ENCODE measurements around the gene SWT1.
"Not testable (repeated sequence)": the region's sequence is repeated elsewhere in the genome, so short reads cannot be mapped to it uniquely, and the experiment has no call there.

SWT1 gene

DNA sequence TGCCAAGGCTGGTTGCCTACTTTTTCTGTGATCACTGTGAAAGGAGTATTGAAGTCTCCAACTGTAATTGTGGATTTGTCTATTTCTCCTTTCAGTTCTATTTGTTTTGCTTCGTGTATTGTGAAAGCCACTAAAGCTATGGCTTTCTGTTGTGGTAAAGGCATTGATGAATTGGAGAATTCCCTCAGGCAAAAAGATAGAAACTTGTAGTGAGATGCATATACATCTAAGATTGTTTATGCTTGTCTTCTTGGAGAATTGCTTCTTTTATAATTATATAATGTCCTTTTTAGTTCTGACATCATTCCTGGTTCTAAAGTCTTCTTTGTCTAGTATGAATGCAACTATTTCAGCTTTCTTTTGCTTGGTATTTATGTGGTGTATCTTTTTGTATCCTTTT lies 36.8 kb downstream of the SWT1 start:
- DNase-seq (ENCODE audit: low spot score) = no peak

DNA sequence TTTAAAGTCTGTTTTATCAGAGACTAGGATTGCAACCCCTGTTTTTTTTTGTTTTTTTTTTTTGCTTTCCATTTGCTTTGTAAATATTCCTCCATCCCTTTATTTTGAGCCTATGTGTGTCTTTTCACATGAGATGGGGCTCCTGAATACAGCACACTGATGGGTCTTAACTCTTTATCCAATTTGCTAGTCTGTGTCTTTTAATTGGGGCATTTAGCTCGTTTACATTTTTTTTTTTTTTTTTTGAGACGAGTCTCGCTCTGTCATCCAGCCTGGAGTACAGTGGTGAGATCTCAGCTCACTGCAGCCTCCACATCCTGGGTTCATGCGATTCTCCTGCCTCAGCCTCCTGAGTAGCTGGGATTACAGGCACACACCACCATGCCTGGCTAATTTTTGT lies 41.7 kb downstream of the SWT1 start:
- not testable (repeated sequence) for DNase-seq (ENCODE audit: low spot score)

GRCh38 chr1:185200889-185201288 lies 43.9 kb downstream of the SWT1 start:
- DNase-seq (ENCODE audit: low spot score) = no peak

- DNase-seq (ENCODE audit: low spot score) = no peak
These were observed 50.2 kb downstream of the SWT1 start for GRCh38 chr1:185207170-185207569.

DNA sequence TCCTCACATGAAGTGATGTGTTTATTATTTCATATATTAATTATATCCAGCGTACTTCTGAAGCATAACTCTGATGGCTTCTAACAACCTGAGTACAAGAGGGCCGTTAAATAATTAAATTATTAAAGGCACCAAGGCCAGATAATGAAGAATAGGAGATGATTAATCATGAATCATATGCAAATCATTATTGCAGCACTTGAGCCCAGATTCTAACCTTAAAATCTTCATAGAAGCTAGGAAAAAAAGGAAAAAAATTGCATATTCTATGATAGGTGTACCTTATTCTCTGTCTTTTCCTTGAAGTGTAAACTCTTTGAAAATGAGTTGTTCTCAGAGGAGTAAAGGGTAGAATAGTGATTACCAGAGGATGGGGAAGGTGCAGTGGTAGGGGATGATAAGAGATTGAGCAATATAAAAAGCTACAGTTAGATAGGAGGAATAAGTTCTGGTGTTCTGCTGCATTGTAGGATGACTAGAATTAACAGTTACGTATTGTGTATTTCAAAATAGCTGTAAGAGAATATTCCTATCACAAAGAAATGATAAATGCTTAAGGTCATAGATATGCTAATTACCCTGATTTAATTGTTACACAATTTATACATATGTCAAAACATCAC lies 51.1 kb downstream of the SWT1 start:
- DNase-seq (ENCODE audit: low spot score) = no peak

DNA sequence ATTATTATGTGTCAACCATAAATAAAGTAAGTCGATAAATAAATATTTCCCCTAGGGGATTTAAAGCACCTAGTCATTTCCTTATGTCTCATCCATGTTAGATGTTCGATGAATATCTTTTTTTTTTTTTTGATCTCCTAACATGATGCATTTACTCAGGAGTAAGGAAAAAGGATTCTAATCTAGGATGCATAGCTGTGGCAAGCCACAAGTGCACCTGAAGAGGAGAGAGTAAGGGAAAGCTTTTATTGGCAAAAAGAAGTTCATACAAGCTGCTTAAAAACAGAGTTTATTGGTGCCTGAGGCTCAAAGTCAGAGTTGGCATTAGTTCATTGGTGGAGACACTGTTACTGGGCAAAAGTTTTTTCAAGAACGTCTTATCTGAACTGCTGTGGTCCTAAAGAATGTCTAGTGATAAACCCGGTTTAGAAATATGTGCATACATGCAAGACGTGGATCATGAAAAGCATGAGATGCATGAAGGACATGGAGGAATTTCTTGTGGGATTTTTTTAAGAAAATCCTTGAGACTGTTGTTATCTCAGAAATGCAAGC lies 51.7 kb downstream of the SWT1 start:
- DNase-seq (ENCODE audit: low spot score) = no peak

- not testable (repeated sequence) for DNase-seq (ENCODE audit: low spot score)
These were observed 52.4 kb downstream of the SWT1 start for GRCh38 chr1:185209357-185209756.

DNA sequence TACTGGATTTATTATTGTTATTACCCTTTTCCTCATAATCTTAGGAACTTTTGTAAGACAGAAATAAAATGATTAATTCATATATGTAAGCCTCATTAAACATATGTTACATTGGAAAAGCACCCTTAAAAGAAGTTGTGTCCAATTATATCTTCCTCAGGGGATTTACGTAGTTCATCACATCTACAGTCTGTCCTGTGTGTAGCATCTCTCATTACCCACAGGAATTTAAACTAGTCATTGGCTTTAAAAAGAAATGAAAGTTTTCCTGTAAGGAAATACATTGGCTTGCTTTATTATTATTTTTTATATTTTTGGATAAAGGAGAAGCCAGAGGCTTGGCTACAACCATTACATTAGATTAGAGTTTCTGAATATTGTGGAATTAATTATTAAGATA lies 56.1 kb downstream of the SWT1 start:
- DNase-seq (ENCODE audit: low spot score) = no peak

- no peak for DNase-seq (ENCODE audit: low spot score)
These were observed 58.9 kb downstream of the SWT1 start for GRCh38 chr1:185215911-185216310.

GRCh38 chr1:185224132-185224531 lies 67.2 kb downstream of the SWT1 start:
- DNase-seq (ENCODE audit: low spot score) = no peak

DNA sequence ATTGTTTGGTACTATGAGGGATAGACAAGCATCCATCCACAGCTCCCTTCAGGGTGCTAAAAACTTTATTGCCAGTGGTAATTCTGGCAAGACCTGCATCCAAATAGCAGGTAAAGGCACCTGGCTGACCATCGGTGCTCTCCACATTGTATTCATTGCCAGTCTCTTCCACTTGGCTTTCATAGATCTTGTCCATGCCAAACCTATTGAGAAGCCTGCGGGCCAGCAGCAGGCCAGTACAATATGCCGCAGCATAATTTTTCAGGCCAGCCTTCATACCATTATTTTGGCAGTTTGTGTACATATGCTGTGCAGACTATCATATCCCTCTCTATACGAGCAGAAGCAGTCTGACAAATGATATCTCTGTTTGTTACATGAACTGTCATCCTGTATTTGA lies 70.2 kb downstream of the SWT1 start:
- DNase-seq (ENCODE audit: low spot score) = no peak

GRCh38 chr1:185228979-185229378 lies 72.0 kb downstream of the SWT1 start:
- DNase-seq (ENCODE audit: low spot score) = no peak

- no peak for DNase-seq (ENCODE audit: low spot score)
These were observed 73.0 kb downstream of the SWT1 start for GRCh38 chr1:185229981-185230380.

GRCh38 chr1:185232874-185233273 lies 75.9 kb downstream of the SWT1 start:
- no peak for DNase-seq (ENCODE audit: low spot score)

GRCh38 chr1:185234183-185234582 lies 77.2 kb downstream of the SWT1 start:
- not testable (repeated sequence) for DNase-seq (ENCODE audit: low spot score)

- DNase-seq (ENCODE audit: low spot score) = not testable (repeated sequence)
These were observed 80.2 kb downstream of the SWT1 start for GRCh38 chr1:185237176-185237575.

DNA sequence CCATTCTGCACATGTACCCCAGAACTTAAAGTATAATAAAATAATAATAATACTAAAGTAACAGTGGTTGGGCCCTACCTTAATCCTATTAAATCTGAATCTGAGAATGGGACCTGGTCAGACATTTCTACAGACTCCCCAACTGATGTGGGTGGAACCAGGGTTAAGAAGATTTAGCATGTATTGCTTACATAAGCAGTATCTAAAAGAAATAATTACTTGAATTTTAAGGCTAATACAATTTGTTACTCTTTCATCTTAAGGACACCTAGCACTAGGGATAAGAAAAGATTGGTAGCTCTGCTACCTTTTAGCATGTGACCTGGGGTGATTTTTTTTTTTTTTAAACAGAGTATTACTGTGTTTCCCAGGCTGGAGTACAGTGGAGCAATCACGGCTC lies 80.7 kb downstream of the SWT1 start:
- DNase-seq (ENCODE audit: low spot score) = no peak

GRCh38 chr1:185238447-185238846 lies 81.5 kb downstream of the SWT1 start:
- DNase-seq (ENCODE audit: low spot score) = no peak

DNA sequence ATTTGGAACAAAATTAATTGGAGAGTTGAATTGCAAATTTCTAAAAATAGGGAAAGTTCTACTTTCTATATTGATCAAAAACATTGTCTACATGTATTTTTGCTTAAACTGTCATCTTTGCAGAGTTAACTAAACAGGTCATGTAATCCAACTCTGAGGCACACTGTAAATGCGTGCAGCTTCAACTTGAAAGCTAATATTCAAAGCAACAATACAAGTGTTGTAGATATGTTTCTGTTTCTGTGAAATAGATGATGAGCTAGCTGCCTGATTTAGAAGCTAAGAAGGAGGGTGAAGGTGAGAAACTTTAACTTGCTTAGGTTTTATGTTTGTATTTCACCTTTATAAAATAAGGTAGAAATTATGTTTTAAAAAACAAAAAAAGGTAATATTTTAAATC lies 82.9 kb downstream of the SWT1 start:
- DNase-seq (ENCODE audit: low spot score) = no peak

- DNase-seq (ENCODE audit: low spot score) = no peak
These were observed 84.2 kb downstream of the SWT1 start for GRCh38 chr1:185241127-185241526.

- no peak for DNase-seq (ENCODE audit: low spot score)
These were observed 87.2 kb downstream of the SWT1 start for GRCh38 chr1:185244015-185244747.

- DNase-seq (ENCODE audit: low spot score) = no peak
These were observed 88.5 kb downstream of the SWT1 start for GRCh38 chr1:185245466-185245865.

DNA sequence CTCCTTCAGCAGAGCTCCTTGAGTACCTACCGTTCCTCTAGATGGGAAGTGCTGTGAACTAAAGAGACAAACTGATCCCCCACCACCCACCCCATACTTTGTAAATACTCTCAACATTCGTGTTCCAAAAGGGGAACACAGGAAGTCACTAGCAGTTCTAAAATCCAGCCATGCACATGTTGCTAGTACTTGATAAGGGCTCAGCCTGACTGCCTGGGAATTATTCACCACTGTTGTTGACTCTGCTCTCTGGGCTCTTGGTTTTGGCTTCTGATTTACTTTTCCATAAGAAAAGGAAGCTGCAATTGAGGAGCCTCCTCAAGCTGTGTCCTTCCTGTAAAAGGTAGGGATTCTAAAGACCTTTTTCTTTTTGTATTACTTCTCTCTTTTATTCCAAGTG lies 92.6 kb downstream of the SWT1 start:
- peak; percentile 14 for DNase-seq (ENCODE audit: low spot score)

- no peak for DNase-seq (ENCODE audit: low spot score)
These were observed 93.1 kb downstream of the SWT1 start for GRCh38 chr1:185250063-185250462.
